GM21529 (cell line): ENCODE measurements around the gene COX18.

ENCODE experiments used
- ATAC-seq: cut with Tn5 transposase; IDR thresholded peaks from one replicate; pipeline ENCODE4 v1.9.1; 2021; ENCODE audit not compliant: unreplicated experiment

The COX18 gene

DNA sequence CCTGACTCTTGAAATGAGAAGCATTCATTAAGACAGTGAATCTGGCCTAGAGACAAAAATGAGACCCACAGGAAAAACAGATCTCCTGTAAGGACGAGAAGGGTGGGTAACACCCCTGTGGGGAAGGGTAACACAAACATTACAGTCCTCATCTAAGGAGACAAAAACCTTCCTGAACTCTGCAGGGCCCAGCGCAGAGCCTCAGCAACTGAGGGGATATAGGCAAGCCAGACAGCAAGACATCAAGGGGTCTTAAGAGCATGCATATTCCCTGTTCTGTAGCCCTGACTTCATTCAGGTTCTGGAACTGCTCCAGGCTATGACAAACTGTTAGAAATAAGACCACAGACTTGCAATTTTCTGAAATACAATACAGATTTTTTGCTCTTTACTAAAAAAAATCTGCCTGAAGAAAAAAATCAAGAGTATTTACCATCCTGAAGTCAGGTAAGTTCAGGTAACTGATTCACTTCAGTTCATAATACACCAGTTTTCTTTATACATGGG, 15.5 kb downstream of the COX18 start:
- no peak for ATAC-seq

GRCh38 chr4:73053076-73053475, 16.4 kb downstream of the COX18 start:
- no peak for ATAC-seq

GRCh38 chr4:73051625-73052024, 17.9 kb downstream of the COX18 start:
- ATAC-seq, result no peak

- ATAC-seq, result no peak
Measured at GRCh38 chr4:73045879-73046278, 23.6 kb downstream of the COX18 start.

DNA sequence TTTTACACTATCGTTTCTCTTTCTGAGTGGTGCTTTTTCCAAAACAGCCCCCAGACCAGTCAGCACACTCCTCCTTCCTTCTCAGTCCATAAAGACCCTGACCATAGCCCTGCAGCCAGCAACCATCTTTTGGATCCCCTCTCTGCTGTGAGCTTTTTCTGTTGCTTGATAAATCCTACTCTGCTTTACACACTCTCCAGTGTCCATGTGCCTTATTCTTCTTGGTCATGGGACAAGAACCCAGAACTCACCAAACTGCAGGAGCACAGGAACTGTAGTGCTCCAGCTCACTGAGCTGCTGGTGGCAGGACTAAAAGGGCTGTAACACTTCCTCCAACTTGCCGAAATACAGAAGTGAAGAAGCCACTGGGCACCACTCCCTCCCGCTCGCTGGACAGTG, 32.5 kb downstream of the COX18 start:
- no peak for ATAC-seq

DNA sequence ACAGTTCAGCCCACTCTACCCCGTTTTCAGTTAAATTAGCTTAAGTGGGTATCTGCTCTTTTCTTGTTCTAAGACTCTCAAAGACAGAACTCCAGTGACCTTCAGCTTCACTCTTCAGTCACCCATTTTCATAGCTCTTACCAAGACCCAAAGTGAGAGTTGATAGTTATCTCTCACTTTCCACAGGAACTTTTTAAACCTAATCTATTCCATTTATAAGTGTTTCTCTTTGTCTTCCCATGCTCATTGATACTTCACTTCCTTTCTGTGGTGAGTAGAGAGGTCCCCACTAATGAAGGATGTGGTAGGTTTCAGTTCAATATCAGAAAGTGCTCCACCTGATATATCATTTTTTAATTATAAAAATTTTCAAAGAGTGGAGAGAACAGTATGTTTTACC, 33.4 kb downstream of the COX18 start:
- ATAC-seq, result no peak

DNA sequence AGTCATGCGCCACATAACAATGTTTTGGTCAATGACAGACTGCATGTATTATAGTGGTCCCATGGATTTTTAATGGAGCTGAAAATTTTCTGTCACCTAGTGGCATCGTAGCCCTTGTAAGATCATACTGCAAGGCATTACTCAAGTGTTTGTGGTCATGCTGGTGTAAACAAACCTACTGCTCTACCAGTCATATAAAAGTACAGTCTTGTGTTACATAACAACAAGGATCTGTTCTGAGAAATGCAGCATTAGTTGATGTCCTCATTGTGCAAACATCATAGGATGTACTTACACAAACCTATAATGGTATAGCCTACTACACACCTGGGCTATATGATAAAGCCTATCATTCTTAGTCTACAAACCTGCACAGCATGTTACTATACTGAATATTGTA, 34.6 kb downstream of the COX18 start:
- ATAC-seq, result no peak

DNA sequence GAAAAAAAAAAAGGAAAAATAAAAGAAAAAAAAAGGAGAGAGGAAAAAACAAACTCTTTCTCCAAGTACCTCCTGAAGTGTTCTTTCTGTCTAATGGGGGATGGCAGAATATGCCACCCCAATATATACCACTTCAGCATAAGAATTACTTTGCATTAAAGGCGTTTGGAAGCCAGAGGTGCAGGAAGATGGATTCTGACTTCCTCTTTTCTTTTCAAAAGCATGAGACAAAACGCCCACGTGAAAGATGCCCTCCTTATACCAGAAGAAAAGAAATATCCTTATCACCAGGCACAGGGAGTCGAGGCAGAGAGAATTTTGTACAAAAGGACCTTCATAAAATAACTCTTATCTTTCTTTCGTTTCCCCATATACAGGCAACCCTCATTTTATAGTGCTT, 40.9 kb downstream of the COX18 start:
- no peak for ATAC-seq

GRCh38 chr4:73021634-73022033, 47.9 kb downstream of the COX18 start:
- peak; percentile 73 for ATAC-seq

DNA sequence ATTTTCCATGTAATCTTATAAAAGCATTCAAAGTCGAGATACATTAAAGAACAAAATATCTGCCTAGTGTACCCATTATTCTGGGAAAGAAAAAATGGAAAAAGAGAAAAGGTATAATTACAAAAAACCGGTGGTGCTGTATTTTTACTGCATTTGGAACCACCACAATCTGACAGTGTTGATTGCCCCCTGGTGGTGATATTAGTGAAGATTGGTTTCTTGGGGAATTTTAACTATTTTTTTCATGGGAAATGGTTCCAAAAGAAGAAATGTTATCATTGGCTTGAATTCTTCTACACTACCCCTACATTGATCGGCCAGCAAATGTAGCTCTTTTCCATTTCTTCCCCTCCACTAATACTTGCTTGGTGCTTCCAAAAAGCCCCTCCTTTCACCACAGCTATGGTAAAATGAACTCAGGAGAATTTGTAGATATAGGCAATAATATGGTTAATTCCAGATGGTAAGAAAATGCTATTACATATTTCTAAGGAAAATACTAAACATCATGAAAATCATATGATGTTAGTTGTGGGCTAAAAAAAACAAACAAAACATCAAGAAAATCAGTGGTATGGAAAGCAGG, 50.0 kb downstream of the COX18 start:
- no peak for ATAC-seq

GRCh38 chr4:73018595-73018994, 50.9 kb downstream of the COX18 start:
- ATAC-seq, result no peak

GRCh38 chr4:73013310-73013709, 56.2 kb downstream of the COX18 start:
- no peak for ATAC-seq

DNA sequence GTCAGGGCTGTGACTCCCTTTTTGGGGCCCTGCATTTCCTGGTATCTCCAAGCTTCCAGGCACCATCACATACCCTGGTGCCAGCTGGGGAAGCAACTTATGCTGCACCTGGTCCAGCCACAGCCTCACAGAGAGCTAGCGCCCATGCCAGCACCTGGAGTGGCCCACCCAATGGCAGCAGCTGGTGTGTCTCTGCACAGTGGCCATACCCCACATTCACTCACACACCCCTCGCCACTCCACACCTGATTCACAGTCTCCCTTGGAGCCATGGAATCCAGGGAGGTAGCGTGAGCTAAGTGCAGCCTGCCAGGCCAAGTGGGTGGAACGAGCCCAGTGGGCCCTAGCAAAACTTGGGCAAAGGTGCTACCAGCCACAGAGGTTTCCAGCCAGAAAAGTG, 56.8 kb downstream of the COX18 start:
- no peak for ATAC-seq

- ATAC-seq, result no peak
Measured at GRCh38 chr4:73011629-73011985, 57.9 kb downstream of the COX18 start.

- no peak for ATAC-seq
Measured at GRCh38 chr4:73010789-73011628, 58.5 kb downstream of the COX18 start.

DNA sequence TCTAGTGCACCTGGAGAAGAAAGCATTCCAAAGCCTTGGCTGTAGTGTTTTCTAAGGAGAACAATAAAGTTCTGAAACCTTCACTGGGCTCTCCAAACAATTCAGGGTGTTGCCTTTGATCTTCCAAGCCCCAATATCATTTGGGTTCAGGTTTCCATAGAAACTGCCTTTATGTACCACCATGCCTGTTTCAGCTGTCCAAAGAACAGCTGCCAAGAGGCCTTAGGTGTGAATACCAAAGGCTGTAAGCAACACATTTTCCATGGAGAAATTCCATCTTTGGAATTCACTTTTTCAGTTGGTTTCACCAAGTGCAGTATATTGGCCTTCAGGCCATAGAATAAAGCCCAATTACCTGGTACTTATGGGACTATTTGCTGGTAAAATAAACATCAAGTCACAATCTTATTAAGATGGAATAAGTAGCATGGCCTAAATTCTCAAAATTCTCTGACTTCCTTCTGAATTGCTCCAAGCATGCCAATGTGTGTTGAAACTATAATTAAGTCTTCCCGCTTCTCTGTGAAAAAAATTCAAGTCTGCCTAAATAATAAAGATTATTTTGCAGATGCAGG, 61.9 kb downstream of the COX18 start:
- no peak for ATAC-seq

DNA sequence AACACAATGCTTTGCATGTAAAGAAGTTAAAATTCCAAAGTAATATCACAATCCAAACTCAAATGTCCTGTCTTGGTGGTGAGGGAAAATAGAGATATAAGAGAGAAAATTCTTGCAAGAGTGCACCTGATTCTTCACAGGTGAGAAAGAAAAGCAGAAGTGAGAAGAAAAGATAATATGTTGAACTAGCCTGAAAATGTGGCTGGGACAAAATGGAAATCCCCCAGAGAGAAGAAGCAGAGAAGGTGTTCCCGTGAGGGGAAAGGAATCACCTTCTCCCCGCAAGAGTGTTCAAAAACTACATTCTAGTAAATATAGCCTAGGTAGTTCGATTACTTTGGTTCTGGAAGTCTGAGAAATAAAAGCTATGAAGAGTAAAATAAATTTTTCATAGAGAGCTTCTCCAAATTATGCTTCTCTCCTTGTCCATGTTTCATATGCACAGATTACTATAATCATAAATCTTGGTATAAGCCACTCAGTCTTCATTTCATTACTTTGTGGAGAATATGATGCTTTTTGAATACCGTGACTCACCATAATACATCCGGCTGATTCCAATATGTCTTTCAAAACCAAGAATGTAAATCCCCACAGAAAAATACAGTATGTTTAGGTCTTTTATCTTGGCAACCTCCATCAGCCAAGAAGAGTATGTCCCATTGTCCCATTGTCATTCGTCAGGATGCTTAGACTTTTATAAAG, 63.1 kb downstream of the COX18 start:
- peak; percentile 89 for ATAC-seq

- no peak for ATAC-seq
Measured at GRCh38 chr4:73005514-73005913, 64.0 kb downstream of the COX18 start.
